ENCODE results near the gene GAD1. TPM values are rescaled to one million over a fixed set of nuclear protein-coding genes. Genes with fewer than 3 reads are reported as not detected.

Gene GAD1
- total and polyA plus RNA-seq, 4 donors: 0.08 to 1.4 (median 0.51) TPM

GRCh38 chr2:170887496-170887895 is 70.8 kb downstream of the GAD1 start:
- peaks cover 0 to 1% (median 0%) of the 10 kb centered on the region in 4 donors for H3K9me3 ChIP-seq (ENCODE audit: control insufficient read depth in 4 of 4, insufficient read depth in 3 of 4, low read length in 3 of 4)
- ATAC-seq (ENCODE audit: insufficient read depth, low FRiP score) (no peak), DNase-seq (no peak)
- no peak overlapping the region for H3K27ac ChIP-seq (ENCODE audit: low read depth in 1 of 2, low read length in 1 of 2)
- H3K4me3 ChIP-seq: no peak overlapping the region
- peaks cover 0 to 3% (median 0%) of the 10 kb centered on the region in 3 donors for H3K27me3 ChIP-seq (ENCODE audit: control insufficient read depth in 3 of 3, insufficient read depth in 3 of 3, low read length in 2 of 3)
- peaks cover 0 to 4% (median 0%) of the 10 kb centered on the region in 5 donors for H3K4me1 ChIP-seq (ENCODE audit: control insufficient read depth in 5 of 5, insufficient read depth in 5 of 5, low read length in 5 of 5)
- no peak overlapping the region for H3K9ac ChIP-seq (ENCODE audit: insufficient read depth in 1 of 2, low read length in 2 of 2)
- TF ChIP-seq CTCF (IDR thresholded peaks at IDR 0.05; ENCODE audit: control extremely low read depth, extremely low read depth): no peak
- no peaks in the 10 kb centered on the region for H3K36me3 ChIP-seq (ENCODE audit: control insufficient read depth in 4 of 4, insufficient read depth in 4 of 4, low read length in 4 of 4)

- Histone ChIP-seq H3K4me3 (no peak overlapping the region), H3K27me3 (ENCODE audit: control insufficient read depth in 3 of 3, insufficient read depth in 3 of 3, low read length in 2 of 3) (peaks cover 0 to under 1% (median 0%) of the 10 kb centered on the region in 3 donors), H3K9me3 (ENCODE audit: control insufficient read depth in 4 of 4, insufficient read depth in 3 of 4, low read length in 3 of 4) (peaks cover 0 to 1% (median 0%) of the 10 kb centered on the region in 4 donors), H3K27ac (ENCODE audit: low read depth in 1 of 2, low read length in 1 of 2) (no peak overlapping the region), H3K4me1 (ENCODE audit: control insufficient read depth in 5 of 5, insufficient read depth in 5 of 5, low read length in 5 of 5) (peaks cover 0 to 4% (median 0%) of the 10 kb centered on the region in 5 donors), H3K36me3 (ENCODE audit: control insufficient read depth in 4 of 4, insufficient read depth in 4 of 4, low read length in 4 of 4) (no peaks in the 10 kb centered on the region), H3K9ac (ENCODE audit: insufficient read depth in 1 of 2, low read length in 2 of 2) (no peak overlapping the region)
- DNase-seq (no peak), ATAC-seq (ENCODE audit: insufficient read depth, low FRiP score) (no peak)
- WGBS, 2 donors: 71 to 88% methylated on average over 3 of the region's 3 CpGs
- TF ChIP-seq CTCF (IDR thresholded peaks at IDR 0.05; ENCODE audit: control extremely low read depth, extremely low read depth): no peak
Observed at GRCh38 chr2:170887896-170888295, 71.2 kb downstream of the GAD1 start.

GRCh38 chr2:170891893-170892292 is 75.2 kb downstream of the GAD1 start:
- H3K27ac ChIP-seq (ENCODE audit: low read depth in 1 of 2, low read length in 1 of 2): no peak overlapping the region
- no peaks in the 10 kb centered on the region for H3K9me3 ChIP-seq (ENCODE audit: control insufficient read depth in 4 of 4, insufficient read depth in 3 of 4, low read length in 3 of 4)
- DNase-seq (no peak), ATAC-seq (ENCODE audit: insufficient read depth, low FRiP score) (no peak)
- TF ChIP-seq CTCF (IDR thresholded peaks at IDR 0.05; ENCODE audit: control extremely low read depth, extremely low read depth): no peak
- no peak overlapping the region for H3K4me3 ChIP-seq
- whole genome bisulfite sequencing, 2 donors: 87 to 94% methylated on average over 4 of the region's 4 CpGs
- no peaks in the 10 kb centered on the region for H3K27me3 ChIP-seq (ENCODE audit: control insufficient read depth in 3 of 3, insufficient read depth in 3 of 3, low read length in 2 of 3)
- H3K9ac ChIP-seq (ENCODE audit: insufficient read depth in 1 of 2, low read length in 2 of 2): no peak overlapping the region
- no peaks in the 10 kb centered on the region for H3K36me3 ChIP-seq (ENCODE audit: control insufficient read depth in 4 of 4, insufficient read depth in 4 of 4, low read length in 4 of 4)
- no peaks in the 10 kb centered on the region for H3K4me1 ChIP-seq (ENCODE audit: control insufficient read depth in 5 of 5, insufficient read depth in 5 of 5, low read length in 5 of 5)

- ATAC-seq (ENCODE audit: insufficient read depth, low FRiP score): no peak
- TF ChIP-seq CTCF (IDR thresholded peaks at IDR 0.05; ENCODE audit: control extremely low read depth, extremely low read depth): no peak
Observed at GRCh38 chr2:170892391-170892951, 75.8 kb downstream of the GAD1 start.

More at GRCh38 chr2:170892391-170892951, 75.8 kb downstream of the GAD1 start:
- Histone ChIP-seq H3K4me1 (ENCODE audit: control insufficient read depth in 5 of 5, insufficient read depth in 5 of 5, low read length in 5 of 5) (no peaks in the 10 kb centered on the region), H3K36me3 (ENCODE audit: control insufficient read depth in 4 of 4, insufficient read depth in 4 of 4, low read length in 4 of 4) (no peaks in the 10 kb centered on the region), H3K9ac (ENCODE audit: insufficient read depth in 1 of 2, low read length in 2 of 2) (no peak overlapping the region), H3K27me3 (ENCODE audit: control insufficient read depth in 3 of 3, insufficient read depth in 3 of 3, low read length in 2 of 3) (no peaks in the 10 kb centered on the region), H3K27ac (ENCODE audit: low read depth in 1 of 2, low read length in 1 of 2) (no peak overlapping the region), H3K4me3 (no peak overlapping the region), H3K9me3 (ENCODE audit: control insufficient read depth in 4 of 4, insufficient read depth in 3 of 4, low read length in 3 of 4) (no peaks in the 10 kb centered on the region)
- no peak for DNase-seq
- WGBS, 2 donors: 88 to 92% methylated on average over 9 of the region's 9 CpGs
